Loucy (cell line): ENCODE results near the gene PLCG2.
"Not testable (repeated sequence)": the region's sequence is repeated elsewhere in the genome, so short reads cannot be mapped to it uniquely, and the experiment has no call there.

Experiments
- H2AFZ ChIP-seq: fragments of 200-600 bp; sonication (generic); 2 replicates; pipeline ENCODE4 v1.6.0; 2016; ENCODE audit warnings: antibody characterized with exemption, mild to moderate bottlenecking, low read length, moderate library complexity
- H3F3A ChIP-seq: fragments of 200-600 bp; 2 replicates; pipeline ENCODE4 v1.6.0; 2016; ENCODE audit warnings: antibody characterized with exemption, low read depth, mild to moderate bottlenecking
- H3K27me3 ChIP-seq: fragments of 200-600 bp; sonication (generic); 2 replicates; pipeline ENCODE4 v1.6.1; 2014; ENCODE audit warnings: low read length, mild to moderate bottlenecking; ENCODE audit not compliant: insufficient read depth, poor library complexity, severe bottlenecking
- H3K36me3 ChIP-seq: fragments of 200-600 bp; sonication (generic); 2 replicates; pipeline ENCODE4 v1.6.1; 2016; ENCODE audit warnings: low read length; ENCODE audit not compliant: insufficient read depth
- H3K4me1 ChIP-seq: fragments of 200-600 bp; sonication (generic); 2 replicates; pipeline ENCODE4 v1.5.1; 2014; ENCODE audit warnings: low read length, mild to moderate bottlenecking; ENCODE audit not compliant: insufficient read depth, poor library complexity, severe bottlenecking
- H3K4me2 ChIP-seq: fragments of 200-600 bp; sonication (generic); 2 replicates; pipeline ENCODE4 v1.6.0; 2014; ENCODE audit warnings: antibody characterized with exemption, low read length, low read depth, mild to moderate bottlenecking; ENCODE audit not compliant: poor library complexity, severe bottlenecking
- H3K4me3 ChIP-seq: fragments of 200-600 bp; sonication (generic); 2 replicates; pipeline ENCODE4 v1.5.1; 2014; ENCODE audit warnings: low read length, mild to moderate bottlenecking, mixed read lengths; ENCODE audit not compliant: poor library complexity, severe bottlenecking
- H3K79me2 ChIP-seq: fragments of 200-600 bp; sonication (generic); 2 replicates; pipeline ENCODE4 v1.6.1; 2014; ENCODE audit warnings: low read length; ENCODE audit not compliant: insufficient read depth
- H3K9ac ChIP-seq: fragments of 200-600 bp; sonication (generic); 2 replicates; pipeline ENCODE4 v1.6.0; 2014; ENCODE audit warnings: mild to moderate bottlenecking, low read depth, low read length, moderate library complexity; ENCODE audit not compliant: poor library complexity, severe bottlenecking
- H3K9me2 ChIP-seq: fragments of 200-600 bp; sonication (generic); replicated peaks from 2 replicates; pipeline ENCODE4 v1.6.1; 2016; ENCODE audit warnings: low read depth, low read length, mixed read lengths
- H3K9me3 ChIP-seq: fragments of 200-600 bp; sonication (generic); 2 replicates; pipeline ENCODE4 v1.6.1; 2014; ENCODE audit warnings: mild to moderate bottlenecking, antibody characterized with exemption, low read length, low read depth; ENCODE audit not compliant: insufficient read depth
- H4K20me1 ChIP-seq: fragments of 200-600 bp; sonication (generic); 2 replicates; pipeline ENCODE4 v1.6.0; 2014; ENCODE audit warnings: antibody characterized with exemption, low read length, mild to moderate bottlenecking; ENCODE audit not compliant: insufficient read depth, poor library complexity, severe bottlenecking
- EZH2phosphoT487 ChIP-seq: fragments of 200-600 bp; IDR thresholded peaks from 2 replicates; pipeline ENCODE4 v1.6.1; 2018; ENCODE audit warnings: antibody characterized with exemption, mild to moderate bottlenecking, moderate library complexity, borderline replicate concordance
- TF ChIP-seq, protein P1 (sequence below): fragments of 200-600 bp; sonication (generic); conservative IDR thresholded peaks from 2 replicates; pipeline ENCODE4 v1.5.1; 2014; ENCODE audit warnings: mild to moderate bottlenecking, antibody characterized with exemption, low read length

Gene PLCG2

DNA sequence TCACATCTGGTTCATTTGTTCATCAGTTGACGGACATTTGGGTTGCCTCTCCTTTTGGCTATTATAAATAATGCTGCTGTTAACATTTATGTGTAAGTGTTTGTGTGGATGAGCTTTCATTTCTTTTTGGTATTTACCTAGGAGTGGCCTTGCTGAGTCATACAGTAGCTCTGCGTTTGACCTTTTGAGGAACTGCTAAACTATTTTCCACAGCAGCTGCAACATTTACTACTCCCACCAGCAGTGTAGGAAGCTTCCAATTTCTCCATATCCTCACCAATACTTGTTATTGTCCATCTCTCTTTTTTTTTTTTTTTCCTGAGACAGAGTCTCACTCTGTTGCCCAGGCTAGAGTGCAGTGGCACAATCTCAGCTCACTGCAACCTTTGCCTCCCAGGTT lies 20.7 kb upstream of the PLCG2 start:
- Histone ChIP-seq H3K79me2 (no peaks in the 10 kb centered on the region), H3F3A (no peaks in the 10 kb centered on the region), H3K4me1 (peaks cover 23% of the 10 kb centered on the region), H4K20me1 (no peaks in the 10 kb centered on the region), H3K9me2 (no peaks in the 10 kb centered on the region), H3K4me3 (no peak overlapping the region), H3K36me3 (no peaks in the 10 kb centered on the region), H3K4me2 (no peak overlapping the region), H3K27me3 (no peaks in the 10 kb centered on the region), H3K9ac (no peak overlapping the region), H2AFZ (no peak overlapping the region), H3K9me3 (no peaks in the 10 kb centered on the region)
- TF ChIP-seq EZH2phosphoT487, result no peak
- TF ChIP-seq, protein P1, sequence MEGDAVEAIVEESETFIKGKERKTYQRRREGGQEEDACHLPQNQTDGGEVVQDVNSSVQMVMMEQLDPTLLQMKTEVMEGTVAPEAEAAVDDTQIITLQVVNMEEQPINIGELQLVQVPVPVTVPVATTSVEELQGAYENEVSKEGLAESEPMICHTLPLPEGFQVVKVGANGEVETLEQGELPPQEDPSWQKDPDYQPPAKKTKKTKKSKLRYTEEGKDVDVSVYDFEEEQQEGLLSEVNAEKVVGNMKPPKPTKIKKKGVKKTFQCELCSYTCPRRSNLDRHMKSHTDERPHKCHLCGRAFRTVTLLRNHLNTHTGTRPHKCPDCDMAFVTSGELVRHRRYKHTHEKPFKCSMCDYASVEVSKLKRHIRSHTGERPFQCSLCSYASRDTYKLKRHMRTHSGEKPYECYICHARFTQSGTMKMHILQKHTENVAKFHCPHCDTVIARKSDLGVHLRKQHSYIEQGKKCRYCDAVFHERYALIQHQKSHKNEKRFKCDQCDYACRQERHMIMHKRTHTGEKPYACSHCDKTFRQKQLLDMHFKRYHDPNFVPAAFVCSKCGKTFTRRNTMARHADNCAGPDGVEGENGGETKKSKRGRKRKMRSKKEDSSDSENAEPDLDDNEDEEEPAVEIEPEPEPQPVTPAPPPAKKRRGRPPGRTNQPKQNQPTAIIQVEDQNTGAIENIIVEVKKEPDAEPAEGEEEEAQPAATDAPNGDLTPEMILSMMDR, result no peak

DNA sequence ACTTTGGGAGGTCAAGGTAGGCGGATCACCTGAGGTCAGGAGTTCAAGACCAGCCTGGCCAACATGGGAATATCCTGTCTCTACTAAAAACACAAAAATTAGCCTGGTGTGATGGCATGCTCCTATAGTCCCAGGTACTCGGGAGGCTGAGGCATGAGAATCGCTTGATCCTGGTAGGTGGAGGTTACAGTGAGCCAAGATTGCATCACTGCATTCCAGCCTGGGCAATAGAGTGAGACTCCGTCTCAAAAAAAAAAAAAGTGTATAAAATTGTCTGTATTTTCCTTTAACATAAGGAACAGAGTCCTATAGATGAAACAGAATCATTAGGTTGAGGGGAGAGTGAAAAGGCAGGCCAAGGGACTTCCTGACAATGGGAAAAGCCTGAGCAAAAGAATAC lies 16.8 kb upstream of the PLCG2 start:
- H3K27me3 ChIP-seq, H3K4me3 ChIP-seq, H3K9me3 ChIP-seq, H3K79me2 ChIP-seq, H3K9ac ChIP-seq, H4K20me1 ChIP-seq, H3K36me3 ChIP-seq, H3K4me1 ChIP-seq, H3K9me2 ChIP-seq, H3F3A ChIP-seq, H3K4me2 ChIP-seq, H2AFZ ChIP-seq: not testable (repeated sequence)

DNA sequence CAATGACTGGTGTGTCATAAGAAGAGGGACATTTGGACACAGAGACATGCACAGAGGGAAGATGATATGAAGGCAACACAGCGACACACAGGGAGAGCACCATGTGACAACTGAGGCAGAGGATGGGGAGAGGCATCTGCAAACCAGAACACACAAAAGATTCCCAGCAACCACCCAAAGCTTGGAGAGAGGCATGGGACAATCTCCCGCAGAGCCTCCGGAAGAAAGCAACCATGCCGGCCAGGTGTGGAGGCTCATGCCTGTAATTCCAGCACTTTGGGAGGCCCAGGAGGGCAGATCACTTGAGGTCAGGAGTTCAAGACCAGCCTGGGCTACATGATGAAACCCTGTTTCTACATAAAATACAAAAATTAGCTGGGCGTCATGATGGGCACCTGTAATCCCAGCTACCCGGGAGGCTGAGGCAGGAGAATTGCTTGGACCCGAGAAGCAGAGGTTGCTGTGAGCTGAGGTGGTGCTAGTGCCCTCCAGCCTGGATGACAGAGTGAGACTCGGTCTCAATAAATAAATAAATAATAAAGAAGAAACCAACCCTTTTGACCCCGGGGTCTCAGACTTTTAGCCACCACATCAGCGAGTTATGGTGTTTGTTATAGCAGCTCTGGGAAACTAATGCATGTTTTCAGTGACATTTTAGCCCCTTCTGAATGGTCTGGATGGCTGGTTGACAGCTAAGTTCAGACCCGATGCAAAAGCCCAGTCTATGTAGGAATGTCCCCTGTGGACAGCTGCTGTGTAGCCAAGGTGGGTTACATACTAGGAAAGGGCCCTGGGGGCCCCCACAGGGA lies 13.8 kb upstream of the PLCG2 start:
- H3K9ac ChIP-seq, result no peak overlapping the region

More for the DNA sequence above, 13.8 kb upstream of the PLCG2 start:
- H3K36me3 ChIP-seq, result no peaks in the 10 kb centered on the region
- TF ChIP-seq EZH2phosphoT487, result no peak
- TF ChIP-seq, protein P1, result no peak
- H3K4me1 ChIP-seq, result no peaks in the 10 kb centered on the region
- H4K20me1 ChIP-seq, result no peaks in the 10 kb centered on the region
- no peaks in the 10 kb centered on the region for H3K27me3 ChIP-seq
- H3K9me3 ChIP-seq, result no peaks in the 10 kb centered on the region
- H3F3A ChIP-seq, result no peaks in the 10 kb centered on the region
- H3K79me2 ChIP-seq, result no peaks in the 10 kb centered on the region
- H2AFZ ChIP-seq, result no peak overlapping the region
- H3K9me2 ChIP-seq, result no peaks in the 10 kb centered on the region
- no peak overlapping the region for H3K4me3 ChIP-seq
- H3K4me2 ChIP-seq, result no peak overlapping the region
